PFSK-1 (cell line): Measurements from ENCODE around the gene NFE2L1.

ENCODE experiments used
- FOXP2 ChIP-seq: optimal IDR thresholded peaks from 2 replicates; pipeline ENCODE3; 2011; ENCODE audit warnings: borderline replicate concordance, control low read depth, inconsistent platforms; ENCODE audit not compliant: insufficient read depth; ENCODE audit errors: extremely low read length, extremely low read depth
- POLR2AphosphoS5 ChIP-seq: IDR thresholded peaks from 2 replicates; pipeline ENCODE4 v1.6.1; 2012; ENCODE audit warnings: low read depth, mild to moderate bottlenecking, control low read depth, low read length, moderate library complexity
- REST ChIP-seq, 2 experiments: IDR thresholded peaks; 2 replicates each; pipeline versions ENCODE4 v1.6.1 to v1.8.0; 2011 to 2012; ENCODE audit warnings: low read depth in 2 of 2, low read length in 2 of 2, control low read depth in 1 of 2, inconsistent platforms in 1 of 2, mild to moderate bottlenecking in 1 of 2, moderate library complexity in 1 of 2; ENCODE audit not compliant: insufficient read depth in 1 of 2
- SIN3A ChIP-seq: IDR thresholded peaks from 2 replicates; pipeline ENCODE4 v1.6.1; 2012; ENCODE audit warnings: mild to moderate bottlenecking, low read length, moderate library complexity, borderline replicate concordance; ENCODE audit not compliant: insufficient read depth
- TAF1 ChIP-seq: IDR thresholded peaks from 2 replicates; pipeline ENCODE4 v1.6.1; 2012; ENCODE audit warnings: low read length, control low read depth, borderline replicate concordance; ENCODE audit not compliant: insufficient read depth

Gene NFE2L1

GRCh38 chr17:48102043-48102750, 54.0 kb downstream of the NFE2L1 start:
- TF ChIP-seq TAF1 (no peak), POLR2AphosphoS5 (no peak), REST (IDR thresholded peaks at IDR 0.05; ENCODE audit: insufficient read depth in 1 of 2, low read depth in 2 of 2, low read length in 2 of 2) (no peak), FOXP2 (no peak), SIN3A (no peak)

- TF ChIP-seq TAF1 (no peak), POLR2AphosphoS5 (no peak), REST (IDR thresholded peaks at IDR 0.05; ENCODE audit: insufficient read depth in 1 of 2, low read depth in 2 of 2, low read length in 2 of 2) (no peak), FOXP2 (no peak), SIN3A (no peak)
Observed at GRCh38 chr17:48102798-48103715, 54.9 kb downstream of the NFE2L1 start.

- TF ChIP-seq TAF1 (no peak), POLR2AphosphoS5 (no peak), FOXP2 (no peak), REST (IDR thresholded peaks at IDR 0.05; ENCODE audit: insufficient read depth in 1 of 2, low read depth in 2 of 2, low read length in 2 of 2) (no peak)
Observed at GRCh38 chr17:48104440-48104839, 56.3 kb downstream of the NFE2L1 start.

DNA sequence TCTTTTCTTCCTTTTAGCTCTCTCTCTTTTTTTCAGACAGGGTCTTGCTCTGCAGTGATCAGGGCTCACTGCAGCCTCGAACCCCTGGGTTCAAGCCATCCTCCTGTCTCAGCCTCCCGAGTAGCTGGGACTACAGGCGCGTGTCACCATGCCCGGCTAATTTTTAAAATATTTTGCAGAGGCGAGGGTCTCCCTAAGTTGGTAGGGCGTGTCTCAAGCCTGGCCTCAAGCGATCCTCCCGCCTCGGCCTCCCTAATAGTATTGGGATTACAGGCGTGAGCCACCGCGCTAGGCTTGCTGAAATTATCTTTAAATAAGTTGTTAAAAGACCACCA, 58.6 kb downstream of the NFE2L1 start:
- TF ChIP-seq REST (IDR thresholded peaks at IDR 0.05; ENCODE audit: insufficient read depth in 1 of 2, low read depth in 2 of 2, low read length in 2 of 2) (no peak), FOXP2 (no peak), TAF1 (no peak)
